Measurements from ENCODE around the gene SNPH. TPM values are rescaled to one million over a fixed set of nuclear protein-coding genes. Genes with fewer than 3 reads are reported as not detected.

SNPH gene
- total and polyA plus RNA-seq, 4 donors: 0.04 to 0.50 (median 0.21) TPM

GRCh38 chr20:1335961-1336698 is 70.0 kb downstream of the SNPH start:
- Histone ChIP-seq H3K9me3 (ENCODE audit: control insufficient read depth in 4 of 4, low read length in 3 of 4) (no peaks in the 10 kb centered on the region), H3K27me3 (ENCODE audit: control insufficient read depth in 4 of 4, insufficient read depth in 4 of 4, low read length in 3 of 4) (no peaks in the 10 kb centered on the region), H3K27ac (ENCODE audit: low read depth in 1 of 2, low read length in 2 of 2) (peak overlapping the region; percentile 14 to 63), H3K9ac (ENCODE audit: low read depth in 1 of 2, low read length in 2 of 2) (no peak overlapping the region), H3K4me1 (ENCODE audit: control insufficient read depth in 4 of 4, insufficient read depth in 4 of 4, low read length in 3 of 4) (peaks cover 4 to 17% (median 11%) of the 10 kb centered on the region in 4 donors), H3K36me3 (ENCODE audit: control insufficient read depth in 4 of 4, insufficient read depth in 3 of 4, low read depth in 1 of 4, low read length in 3 of 4) (no peaks in the 10 kb centered on the region), H3K4me3 (ENCODE audit: low read depth in 1 of 3, low read length in 3 of 3) (no peak overlapping the region)
- peak; percentile 17 for DNase-seq (ENCODE audit: low spot score)
- 44% methylated on average over 6 of the region's 6 CpGs for WGBS
- TF ChIP-seq RXRA (IDR thresholded peaks at IDR 0.05) (peak in 1 of 2 donors; percentile 3), HNF4A (conservative IDR thresholded peaks at IDR 0.05) (peak in 1 of 2 donors; percentile 17), MAX (IDR thresholded peaks at IDR 0.05) (no peak)

GRCh38 chr20:1336699-1337367 is 70.7 kb downstream of the SNPH start:
- no peaks in the 10 kb centered on the region for H3K27me3 ChIP-seq (ENCODE audit: control insufficient read depth in 4 of 4, insufficient read depth in 4 of 4, low read length in 3 of 4)
- 33% methylated on average over 14 of the region's 14 CpGs for WGBS
- peak overlapping the region; percentile 14 to 63 for H3K27ac ChIP-seq (ENCODE audit: low read depth in 1 of 2, low read length in 2 of 2)
- TF ChIP-seq RAD21 (IDR thresholded peaks at IDR 0.05): peak in 1 of 2 donors; percentile 34
- TF ChIP-seq SP1 (IDR thresholded peaks at IDR 0.05): no peak
- peak; percentile 42 for TF ChIP-seq NR2F2 (IDR thresholded peaks at IDR 0.05)
- TF ChIP-seq YY1 (IDR thresholded peaks at IDR 0.05): peak; percentile 9
- peaks cover 4 to 17% (median 11%) of the 10 kb centered on the region in 4 donors for H3K4me1 ChIP-seq (ENCODE audit: control insufficient read depth in 4 of 4, insufficient read depth in 4 of 4, low read length in 3 of 4)
- peak; percentile 32 for DNase-seq (ENCODE audit: low spot score)
- H3K9me3 ChIP-seq (ENCODE audit: control insufficient read depth in 4 of 4, low read length in 3 of 4): no peaks in the 10 kb centered on the region
- no peak overlapping the region for H3K9ac ChIP-seq (ENCODE audit: low read depth in 1 of 2, low read length in 2 of 2)
- H3K4me3 ChIP-seq (ENCODE audit: low read depth in 1 of 3, low read length in 3 of 3): no peak overlapping the region
- H3K36me3 ChIP-seq (ENCODE audit: control insufficient read depth in 4 of 4, insufficient read depth in 3 of 4, low read depth in 1 of 4, low read length in 3 of 4): no peaks in the 10 kb centered on the region

GRCh38 chr20:1337441-1337840 is 71.3 kb downstream of the SNPH start:
- Histone ChIP-seq H3K36me3 (ENCODE audit: control insufficient read depth in 4 of 4, insufficient read depth in 3 of 4, low read depth in 1 of 4, low read length in 3 of 4) (no peaks in the 10 kb centered on the region), H3K27me3 (ENCODE audit: control insufficient read depth in 4 of 4, insufficient read depth in 4 of 4, low read length in 3 of 4) (no peaks in the 10 kb centered on the region), H3K27ac (ENCODE audit: low read depth in 1 of 2, low read length in 2 of 2) (peak overlapping the region; percentile 10 to 22), H3K4me1 (ENCODE audit: control insufficient read depth in 4 of 4, insufficient read depth in 4 of 4, low read length in 3 of 4) (peaks cover 4 to 17% (median 11%) of the 10 kb centered on the region in 4 donors), H3K9me3 (ENCODE audit: control insufficient read depth in 4 of 4, low read length in 3 of 4) (no peaks in the 10 kb centered on the region), H3K9ac (ENCODE audit: low read depth in 1 of 2, low read length in 2 of 2) (no peak overlapping the region), H3K4me3 (ENCODE audit: low read depth in 1 of 3, low read length in 3 of 3) (no peak overlapping the region)
- DNase-seq (ENCODE audit: low spot score): no peak
- 52% methylated on average over 5 of the region's 5 CpGs for WGBS
- TF ChIP-seq HNF4A (conservative IDR thresholded peaks at IDR 0.05) (no peak), JUND (IDR thresholded peaks at IDR 0.05) (no peak), HNF4G (IDR thresholded peaks at IDR 0.05) (no peak), FOXA1 (IDR thresholded peaks at IDR 0.05) (no peak)

- WGBS: 97% methylated on average over 5 of the region's 5 CpGs
- peak overlapping the region in 1 of 2 donors; percentile 4 for H3K27ac ChIP-seq (ENCODE audit: low read depth in 1 of 2, low read length in 2 of 2)
- TF ChIP-seq EGR1 (IDR thresholded peaks at IDR 0.05; ENCODE audit: low read depth in 2 of 2): no peak
- no peak for TF ChIP-seq SP1 (IDR thresholded peaks at IDR 0.05)
- TF ChIP-seq RAD21 (IDR thresholded peaks at IDR 0.05): no peak
- TF ChIP-seq FOXA1 (IDR thresholded peaks at IDR 0.05): no peak
- H3K4me3 ChIP-seq (ENCODE audit: low read depth in 1 of 3, low read length in 3 of 3): no peak overlapping the region
- no peaks in the 10 kb centered on the region for H3K36me3 ChIP-seq (ENCODE audit: control insufficient read depth in 4 of 4, insufficient read depth in 3 of 4, low read depth in 1 of 4, low read length in 3 of 4)
- no peaks in the 10 kb centered on the region for H3K9me3 ChIP-seq (ENCODE audit: control insufficient read depth in 4 of 4, low read length in 3 of 4)
- H3K27me3 ChIP-seq (ENCODE audit: control insufficient read depth in 4 of 4, insufficient read depth in 4 of 4, low read length in 3 of 4): no peaks in the 10 kb centered on the region
- H3K4me1 ChIP-seq (ENCODE audit: control insufficient read depth in 4 of 4, insufficient read depth in 4 of 4, low read length in 3 of 4): peaks cover 4 to 17% (median 11%) of the 10 kb centered on the region in 4 donors
- peak; percentile 4 for DNase-seq (ENCODE audit: low spot score)
- no peak overlapping the region for H3K9ac ChIP-seq (ENCODE audit: low read depth in 1 of 2, low read length in 2 of 2)
Observed at GRCh38 chr20:1338096-1338495, 72.0 kb downstream of the SNPH start.

Data from liver (tissue), 9 donors.